HG02798 (cell line): ENCODE data around the gene MEAF6.
"Not testable (repeated sequence)": the region's sequence is repeated elsewhere in the genome, so short reads cannot be mapped to it uniquely, and the experiment has no call there.

Source experiments
- ATAC-seq: cut with Tn5 transposase; IDR thresholded peaks from one replicate; pipeline ENCODE4 v1.9.1; 2021; ENCODE audit warnings: mild to moderate bottlenecking; ENCODE audit not compliant: unreplicated experiment, poor library complexity

Gene MEAF6

GRCh38 chr1:37532418-37533156 lies 18.0 kb upstream of the MEAF6 start:
- not testable (repeated sequence) for ATAC-seq

GRCh38 chr1:37529888-37530287 lies 15.3 kb upstream of the MEAF6 start:
- not testable (repeated sequence) for ATAC-seq

GRCh38 chr1:37519613-37520012 lies 5.0 kb upstream of the MEAF6 start:
- no peak for ATAC-seq

- ATAC-seq, result not testable (repeated sequence)
These were observed 4.4 kb upstream of the MEAF6 start for GRCh38 chr1:37518929-37519328.

GRCh38 chr1:37518241-37518640 lies 3.7 kb upstream of the MEAF6 start:
- ATAC-seq, result not testable (repeated sequence)

GRCh38 chr1:37517569-37517968 lies 3.0 kb upstream of the MEAF6 start:
- no peak for ATAC-seq

- ATAC-seq, result no peak
These were observed 844 bp upstream of the MEAF6 start for GRCh38 chr1:37515185-37516034.

- ATAC-seq, result peak; percentile 43
These were observed 694 bp downstream of the MEAF6 start for GRCh38 chr1:37513795-37514349.

GRCh38 chr1:37509181-37509580 lies 5.4 kb downstream of the MEAF6 start:
- no peak for ATAC-seq

- no peak for ATAC-seq
These were observed 7.8 kb downstream of the MEAF6 start for GRCh38 chr1:37506740-37507139.

- ATAC-seq, result not testable (repeated sequence)
These were observed 11.8 kb downstream of the MEAF6 start for GRCh38 chr1:37502791-37503190.

- ATAC-seq, result no peak
These were observed 12.5 kb downstream of the MEAF6 start for GRCh38 chr1:37502104-37502503.

GRCh38 chr1:37501661-37502060 lies 12.9 kb downstream of the MEAF6 start:
- no peak for ATAC-seq

GRCh38 chr1:37498872-37499617 lies 15.5 kb downstream of the MEAF6 start:
- no peak for ATAC-seq

GRCh38 chr1:37497832-37498231 lies 16.7 kb downstream of the MEAF6 start:
- ATAC-seq, result no peak

- ATAC-seq, result no peak
These were observed 18.7 kb downstream of the MEAF6 start for GRCh38 chr1:37495875-37496274.

GRCh38 chr1:37493336-37494098 lies 21.0 kb downstream of the MEAF6 start:
- ATAC-seq, result no peak

- no peak for ATAC-seq
These were observed 27.0 kb downstream of the MEAF6 start for GRCh38 chr1:37487619-37487984.

GRCh38 chr1:37486680-37487618 lies 27.6 kb downstream of the MEAF6 start:
- ATAC-seq, result peak; percentile 48
